Effector CD4-positive, alpha-beta T cell (primary cell): Measurements from ENCODE around the gene GPATCH3.
"Not testable (repeated sequence)": the region's sequence is repeated elsewhere in the genome, so short reads cannot be mapped to it uniquely, and the experiment has no call there.

Experiments
- DNase-seq: peaks from one replicate; pipeline ENCODE4 v3.0.0-alpha.2; 2020
- total RNA-seq: gene quantifications from one replicate; lab custom pipeline; 2026; lab: John Stamatoyannopoulos, UW

GPATCH3 gene
- total RNA-seq = 36.6 reads per million, percentile 61 among the genes with 10 or more reads in this experiment

GRCh38 chr1:26900001-26900814 is at the start of gene GPATCH3:
Gene GPATCH3, minus strand, starts transcription at chr1:26900467. Its CDS starts 25 bp downstream, at chr1:26900442.
- peak; percentile 89 for DNase-seq

GRCh38 chr1:26949926-26950319 is 49.7 kb upstream of the GPATCH3 start:
- no peak for DNase-seq

- DNase-seq = no peak
These were observed 49.1 kb upstream of the GPATCH3 start for GRCh38 chr1:26949266-26949925.

- DNase-seq = not testable (repeated sequence)
These were observed 48.4 kb upstream of the GPATCH3 start for GRCh38 chr1:26948725-26949057.

- DNase-seq = no peak
These were observed 46.0 kb upstream of the GPATCH3 start for GRCh38 chr1:26946270-26946669.

GRCh38 chr1:26945728-26946127 is 45.5 kb upstream of the GPATCH3 start:
- no peak for DNase-seq

GRCh38 chr1:26945138-26945537 is 44.9 kb upstream of the GPATCH3 start:
- no peak for DNase-seq

GRCh38 chr1:26942656-26943055 is 42.4 kb upstream of the GPATCH3 start:
- DNase-seq = no peak

GRCh38 chr1:26941311-26941710 is 41.0 kb upstream of the GPATCH3 start:
- DNase-seq = no peak

GRCh38 chr1:26938659-26939025 is 38.4 kb upstream of the GPATCH3 start:
- DNase-seq = no peak

- DNase-seq = no peak
These were observed 37.9 kb upstream of the GPATCH3 start for GRCh38 chr1:26938004-26938658.

- no peak for DNase-seq
These were observed 36.6 kb upstream of the GPATCH3 start for GRCh38 chr1:26936823-26937222.

- no peak for DNase-seq
These were observed 32.3 kb upstream of the GPATCH3 start for GRCh38 chr1:26932531-26932930.

- DNase-seq = no peak
These were observed 23.4 kb upstream of the GPATCH3 start for GRCh38 chr1:26923711-26924110.

GRCh38 chr1:26922901-26923300 is 22.6 kb upstream of the GPATCH3 start:
- no peak for DNase-seq

- no peak for DNase-seq
These were observed 22.1 kb upstream of the GPATCH3 start for GRCh38 chr1:26922431-26922729.

- DNase-seq = peak; percentile 94
These were observed 21.5 kb upstream of the GPATCH3 start, which contains the start of gene NUDC for GRCh38 chr1:26921540-26922430. Gene NUDC, plus strand, starts transcription at chr1:26921743. Its CDS starts 106 bp downstream, at chr1:26921849.

- DNase-seq = no peak
These were observed 20.9 kb upstream of the GPATCH3 start for GRCh38 chr1:26921126-26921539.

GRCh38 chr1:26915204-26915842 is 15.1 kb upstream of the GPATCH3 start:
- no peak for DNase-seq

GRCh38 chr1:26913754-26914619 is 13.7 kb upstream of the GPATCH3 start, which contains the start of gene NR0B2:
Gene NR0B2, minus strand, starts transcription at chr1:26913975. Its CDS starts 35 bp downstream, at chr1:26913940.
- no peak for DNase-seq

- no peak for DNase-seq
These were observed 13.1 kb upstream of the GPATCH3 start for GRCh38 chr1:26913389-26913753.
